ENCODE measurements around the gene TPRG1L.
"Not testable (repeated sequence)": the region's sequence is repeated elsewhere in the genome, so short reads cannot be mapped to it uniquely, and the experiment has no call there.

Gene TPRG1L

DNA sequence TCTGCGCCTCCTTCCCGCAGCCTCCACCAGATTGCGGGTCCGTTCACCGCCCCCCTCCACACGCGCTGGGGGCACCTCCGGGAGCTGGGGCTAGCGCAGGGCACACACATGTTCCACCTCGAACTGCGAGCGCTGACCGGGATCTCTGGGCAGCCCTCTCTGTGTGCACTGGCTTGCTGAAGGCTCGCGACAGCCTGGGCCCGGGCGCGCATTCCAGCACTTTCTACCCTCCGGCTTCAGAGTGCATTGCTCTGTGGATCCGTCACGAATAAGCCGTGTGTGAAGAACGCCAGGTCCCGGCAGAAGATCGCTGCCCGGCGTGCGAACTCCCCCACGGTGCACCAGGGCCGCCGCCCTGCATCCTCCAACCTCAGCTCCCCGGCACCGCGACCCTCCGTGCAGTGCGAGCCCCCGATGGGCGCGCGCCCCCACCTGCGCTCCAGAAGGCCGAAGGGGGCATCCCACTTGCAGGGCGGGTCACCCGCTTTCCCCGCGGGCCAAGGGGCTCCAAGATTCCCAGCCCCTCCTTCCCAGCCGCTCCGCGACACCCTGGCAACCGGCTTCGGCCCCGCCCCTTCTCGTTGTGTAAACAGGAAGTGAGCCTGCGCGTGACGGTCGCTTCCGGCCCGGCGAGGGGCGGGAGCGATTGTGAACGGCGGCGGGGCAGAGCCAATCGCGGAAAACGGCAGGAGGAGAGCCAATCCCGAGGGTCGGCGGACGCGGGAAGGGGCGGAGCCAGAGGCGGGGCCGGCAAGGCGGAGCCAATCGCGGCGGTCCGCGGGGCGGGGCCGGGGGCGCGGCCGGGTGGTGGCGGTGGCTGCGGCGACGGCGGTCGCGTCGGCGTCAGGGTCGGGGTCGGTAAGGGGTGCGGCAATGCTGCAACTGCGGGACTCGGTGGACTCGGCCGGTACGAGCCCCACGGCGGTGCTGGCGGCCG lies at the start of gene TPRG1L:
Gene TPRG1L (plus strand): TSS at position 816 of the 937 bp plus-strand sequence. CDS start 58 bp downstream, at position 874.
- peaks cover 12% of the 10 kb centered on the region for H3K27me3 ChIP-seq (ENCODE audit: insufficient read depth, low read depth)
- H3K27ac ChIP-seq: no peak within 1 kb of the TSS
- peak within 1 kb of the TSS; percentile 68 for H3K4me3 ChIP-seq (IDR thresholded peaks at IDR 0.05; ENCODE audit: insufficient read depth, low read depth, low read length)
- peak within 1 kb of the TSS; percentile 76 for H3K4me2 ChIP-seq
- H2AFZ ChIP-seq (ENCODE audit: low read depth): peak within 1 kb of the TSS; percentile 100
- no peaks in the 10 kb centered on the region for H3K36me3 ChIP-seq (ENCODE audit: insufficient read depth)
- H4K20me1 ChIP-seq (ENCODE audit: insufficient read depth): no peaks in the 10 kb centered on the region
- TF ChIP-seq, protein P1, sequence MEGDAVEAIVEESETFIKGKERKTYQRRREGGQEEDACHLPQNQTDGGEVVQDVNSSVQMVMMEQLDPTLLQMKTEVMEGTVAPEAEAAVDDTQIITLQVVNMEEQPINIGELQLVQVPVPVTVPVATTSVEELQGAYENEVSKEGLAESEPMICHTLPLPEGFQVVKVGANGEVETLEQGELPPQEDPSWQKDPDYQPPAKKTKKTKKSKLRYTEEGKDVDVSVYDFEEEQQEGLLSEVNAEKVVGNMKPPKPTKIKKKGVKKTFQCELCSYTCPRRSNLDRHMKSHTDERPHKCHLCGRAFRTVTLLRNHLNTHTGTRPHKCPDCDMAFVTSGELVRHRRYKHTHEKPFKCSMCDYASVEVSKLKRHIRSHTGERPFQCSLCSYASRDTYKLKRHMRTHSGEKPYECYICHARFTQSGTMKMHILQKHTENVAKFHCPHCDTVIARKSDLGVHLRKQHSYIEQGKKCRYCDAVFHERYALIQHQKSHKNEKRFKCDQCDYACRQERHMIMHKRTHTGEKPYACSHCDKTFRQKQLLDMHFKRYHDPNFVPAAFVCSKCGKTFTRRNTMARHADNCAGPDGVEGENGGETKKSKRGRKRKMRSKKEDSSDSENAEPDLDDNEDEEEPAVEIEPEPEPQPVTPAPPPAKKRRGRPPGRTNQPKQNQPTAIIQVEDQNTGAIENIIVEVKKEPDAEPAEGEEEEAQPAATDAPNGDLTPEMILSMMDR (conservative IDR thresholded peaks at IDR 0.05; ENCODE audit: low read depth, low read length): no peak
- no peak within 1 kb of the TSS; the same call in 1 of the 2 replicates for H3K9ac ChIP-seq
- H3K79me2 ChIP-seq (ENCODE audit: insufficient read depth, low read depth): no peaks in the 10 kb centered on the region
- peaks cover 7% of the 10 kb centered on the region for H3K4me1 ChIP-seq (ENCODE audit: low read depth, poor library complexity, severe bottlenecking)

DNA sequence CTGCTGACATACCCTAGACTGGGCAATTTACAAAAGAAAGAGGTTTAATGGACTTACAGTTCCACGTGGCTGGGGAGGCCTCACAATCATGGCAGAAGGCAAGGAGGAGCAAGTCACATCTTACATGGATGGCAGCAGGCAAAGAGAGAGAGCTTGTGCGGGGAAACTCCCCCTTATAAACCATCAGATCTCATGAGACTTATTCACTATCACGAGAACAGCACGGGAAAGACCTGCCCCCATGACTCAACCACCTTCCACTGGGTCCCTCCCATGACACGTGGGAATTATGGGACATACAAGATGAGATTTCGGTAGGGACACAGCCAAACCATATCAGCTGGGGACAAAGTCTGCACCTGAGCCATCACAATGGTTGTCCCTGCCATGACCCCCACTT lies 49.3 kb upstream of the TPRG1L start:
- not testable (repeated sequence) for H3K27ac ChIP-seq; H2AFZ ChIP-seq (ENCODE audit: low read depth); H3K4me1 ChIP-seq (ENCODE audit: low read depth, poor library complexity, severe bottlenecking); H3K9ac ChIP-seq; H3K36me3 ChIP-seq (ENCODE audit: insufficient read depth); H3K4me3 ChIP-seq (IDR thresholded peaks at IDR 0.05; ENCODE audit: insufficient read depth, low read depth, low read length); H3K79me2 ChIP-seq (ENCODE audit: insufficient read depth, low read depth); H4K20me1 ChIP-seq (ENCODE audit: insufficient read depth); H3K4me2 ChIP-seq
- H3K27me3 ChIP-seq (ENCODE audit: insufficient read depth, low read depth): peaks cover 46% of the 10 kb centered on the region

DNA sequence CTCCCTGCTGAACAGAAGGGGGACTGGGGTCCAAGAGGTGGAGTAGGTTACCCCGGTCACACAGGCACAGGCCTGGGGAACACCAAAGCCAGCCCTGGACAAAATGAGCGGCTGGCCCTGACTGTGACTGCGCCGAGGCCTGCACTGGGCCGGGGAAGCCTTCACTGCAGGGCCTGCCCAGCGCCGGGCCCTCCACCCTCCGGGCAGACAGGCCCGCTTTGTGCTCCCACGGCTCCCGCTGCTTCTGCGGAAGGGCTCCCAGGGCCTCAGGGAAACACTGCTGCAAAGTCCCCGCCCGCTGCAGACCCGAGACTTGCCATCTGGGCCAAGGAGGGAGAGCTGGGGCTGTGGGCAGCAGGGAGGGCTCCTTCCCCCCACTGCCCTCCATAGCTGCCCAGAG lies 48.8 kb upstream of the TPRG1L start:
- H3K4me1 ChIP-seq (ENCODE audit: low read depth, poor library complexity, severe bottlenecking): no peaks in the 10 kb centered on the region
- H3K27ac ChIP-seq: no peak overlapping the region
- no peak overlapping the region for H3K4me3 ChIP-seq (IDR thresholded peaks at IDR 0.05; ENCODE audit: insufficient read depth, low read depth, low read length)
- no peaks in the 10 kb centered on the region for H4K20me1 ChIP-seq (ENCODE audit: insufficient read depth)
- TF ChIP-seq, protein P1 (conservative IDR thresholded peaks at IDR 0.05; ENCODE audit: low read depth, low read length): no peak
- H3K27me3 ChIP-seq (ENCODE audit: insufficient read depth, low read depth): peaks cover 44% of the 10 kb centered on the region
- H2AFZ ChIP-seq (ENCODE audit: low read depth): no peak overlapping the region
- H3K36me3 ChIP-seq (ENCODE audit: insufficient read depth): no peaks in the 10 kb centered on the region
- H3K79me2 ChIP-seq (ENCODE audit: insufficient read depth, low read depth): no peaks in the 10 kb centered on the region
- H3K9ac ChIP-seq: no peak overlapping the region
- H3K4me2 ChIP-seq: no peak overlapping the region

DNA sequence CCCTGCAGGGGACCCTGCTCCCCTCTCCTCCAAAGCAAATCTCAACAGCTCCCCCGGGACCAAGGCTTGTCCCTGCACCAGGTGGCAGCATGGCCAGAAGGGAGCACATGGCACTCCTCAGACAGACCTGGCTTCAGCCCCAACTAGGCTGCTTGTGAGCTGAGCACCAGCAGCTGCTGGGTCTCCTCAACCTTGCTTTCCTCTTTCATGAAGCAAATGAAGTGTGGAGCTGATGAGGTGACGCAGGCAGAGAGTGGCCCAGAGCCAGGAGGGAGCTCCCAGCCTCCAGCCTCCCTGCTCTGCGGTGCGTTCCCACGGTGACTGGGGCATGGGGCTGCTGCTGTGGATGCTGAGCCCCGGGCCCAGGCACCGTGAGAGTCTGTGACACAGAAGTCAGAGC lies 47.5 kb upstream of the TPRG1L start:
- Histone ChIP-seq H3K4me2 (no peak overlapping the region), H4K20me1 (ENCODE audit: insufficient read depth) (no peaks in the 10 kb centered on the region), H3K27ac (no peak overlapping the region), H2AFZ (ENCODE audit: low read depth) (no peak overlapping the region), H3K4me3 (IDR thresholded peaks at IDR 0.05; ENCODE audit: insufficient read depth, low read depth, low read length) (no peak overlapping the region), H3K9ac (no peak overlapping the region), H3K4me1 (ENCODE audit: low read depth, poor library complexity, severe bottlenecking) (no peaks in the 10 kb centered on the region), H3K27me3 (ENCODE audit: insufficient read depth, low read depth) (peaks cover 54% of the 10 kb centered on the region), H3K79me2 (ENCODE audit: insufficient read depth, low read depth) (no peaks in the 10 kb centered on the region), H3K36me3 (ENCODE audit: insufficient read depth) (no peaks in the 10 kb centered on the region)
- TF ChIP-seq, protein P1 (conservative IDR thresholded peaks at IDR 0.05; ENCODE audit: low read depth, low read length): no peak
